H1 (cell line): ENCODE results near the gene KIAA1614. TPM values are rescaled to one million over a fixed set of nuclear protein-coding genes. Genes with fewer than 3 reads are reported as not detected.

Experiments
- CTCF ChIA-PET: fragments of 300-600 bp; sonication (Branson Sonifier 250); formaldehyde crosslinking; loops from one replicate; lab custom pipeline; 2021; ENCODE audit not compliant: partially characterized antibody; lab: Charles Lee
- POLR2A ChIA-PET: fragments of 300-600 bp; sonication (Branson Sonifier 250); formaldehyde crosslinking; loops from one replicate; lab custom pipeline; 2021; ENCODE audit warnings: inconsistent platforms; ENCODE audit not compliant: partially characterized antibody; lab: Charles Lee
- DNase-seq, 2 experiments: peaks; one replicate each; pipeline versions ENCODE4 v3.0.0 to v3.0.0-alpha.2; 2010 to 2022; ENCODE audit warnings: low spot score in 2 of 2, low read depth in 1 of 2, mixed read lengths in 1 of 2
- FAIRE-seq: peaks from 2 replicates; lab custom pipeline; 2011; peaks lifted over from hg19 to GRCh38; lab: Jason Lieb, UNC
- H2AFZ ChIP-seq: 2 replicates; pipeline ENCODE4 v1.8.1; 2012; ENCODE audit warnings: low read length, inconsistent platforms
- H2AK5ac ChIP-seq: 2 replicates; pipeline ENCODE4 v1.6.1; 2013; ENCODE audit warnings: low read depth, low read length
- H2BK120ac ChIP-seq: replicated peaks from 2 replicates; pipeline ENCODE3; 2013; ENCODE audit warnings: low read depth, low read length, inconsistent platforms
- H2BK12ac ChIP-seq: 2 replicates; pipeline ENCODE4 v1.6.1; 2013; ENCODE audit warnings: low read depth, low read length
- H2BK15ac ChIP-seq: 2 replicates; pipeline ENCODE4 v1.6.1; 2013; ENCODE audit warnings: low read length
- H2BK20ac ChIP-seq: 2 replicates; pipeline ENCODE4 v1.6.1; 2013; ENCODE audit warnings: low read length
- H2BK5ac ChIP-seq: 2 replicates; pipeline ENCODE4 v1.6.1; 2013; ENCODE audit warnings: low read depth, low read length
- H3K14ac ChIP-seq: 2 replicates; pipeline ENCODE4 v1.6.1; 2013; ENCODE audit warnings: inconsistent platforms; ENCODE audit not compliant: insufficient read length
- H3K18ac ChIP-seq: 2 replicates; pipeline ENCODE4 v1.6.1; 2013; ENCODE audit warnings: low read length; ENCODE audit errors: extremely low read depth
- H3K23ac ChIP-seq: 2 replicates; pipeline ENCODE4 v1.6.1; 2013; ENCODE audit warnings: inconsistent platforms; ENCODE audit not compliant: insufficient read length
- H3K23me2 ChIP-seq: 2 replicates; pipeline ENCODE4 v1.6.1; 2013; ENCODE audit warnings: low read depth, low read length
- H3K27ac ChIP-seq: 2 replicates; pipeline ENCODE4 v1.6.1; 2011; ENCODE audit warnings: low read depth, low read length, inconsistent platforms
- H3K27me3 ChIP-seq, 4 experiments: replicated peaks in 1 of 4; 1 replicate in 1 of 4; 2 replicates in 3 of 4; pipeline versions ENCODE4 v1.6.1 to v1.8.1; 2011 to 2013; ENCODE audit warnings: low read length in 3 of 4, mild to moderate bottlenecking in 3 of 4, inconsistent platforms in 2 of 4, mixed read lengths in 2 of 4, moderate library complexity in 1 of 4; ENCODE audit not compliant: control insufficient read depth in 3 of 4, insufficient read depth in 3 of 4; ENCODE audit errors: extremely low read depth in 1 of 4
- H3K36me3 ChIP-seq, 4 experiments: 2 replicates each; pipeline versions ENCODE4 v1.6.1 to v1.8.1; 2011 to 2013; ENCODE audit warnings: mild to moderate bottlenecking in 4 of 4, low read length in 3 of 4, moderate library complexity in 2 of 4, control low read depth in 1 of 4, inconsistent platforms in 1 of 4; ENCODE audit not compliant: insufficient read depth in 4 of 4, control insufficient read depth in 2 of 4
- H3K4ac ChIP-seq: replicated peaks from 2 replicates; pipeline ENCODE3; 2013; ENCODE audit warnings: low read length, low read depth, mixed read lengths, inconsistent platforms; ENCODE audit not compliant: insufficient read length
- H3K4me1 ChIP-seq, 4 experiments: replicated peaks in 1 of 4; 1 replicate in 1 of 4; 2 replicates in 3 of 4; pipeline versions ENCODE4 v1.6.1 to v1.8.1; 2011 to 2013; ENCODE audit warnings: low read length in 3 of 4, inconsistent platforms in 2 of 4, mixed read lengths in 1 of 4; ENCODE audit not compliant: insufficient read depth in 4 of 4, control insufficient read depth in 3 of 4
- H3K4me2 ChIP-seq, 2 experiments: 2 replicates each; pipeline versions ENCODE4 v1.6.1 to v1.8.1; 2011 to 2013; ENCODE audit warnings: low read depth in 2 of 2, low read length in 2 of 2, control low read depth in 1 of 2, inconsistent platforms in 1 of 2, mild to moderate bottlenecking in 1 of 2; ENCODE audit not compliant: insufficient read depth in 1 of 2
- H3K4me3 ChIP-seq, 4 experiments: fragments of 200-600, 300-600 bp in 1 of 4; sonication (generic), shearing (Covaris generic), sonication (Bioruptor Twin) in 1 of 4; 2 replicates each; pipeline versions ENCODE4 v1.5.1 to v1.8.1; 2011 to 2016; ENCODE audit warnings: low read length in 4 of 4, low read depth in 3 of 4, control low read depth in 2 of 4, inconsistent platforms in 2 of 4, mild to moderate bottlenecking in 2 of 4, mixed read lengths in 1 of 4, moderate library complexity in 1 of 4; ENCODE audit not compliant: insufficient read depth in 2 of 4; ENCODE audit errors: extremely low read depth in 1 of 4
- H3K56ac ChIP-seq: replicated peaks from 2 replicates; pipeline ENCODE3; 2013; ENCODE audit warnings: low read depth, mild to moderate bottlenecking, mixed read lengths, low read length, inconsistent platforms; ENCODE audit not compliant: insufficient read length
- H3K79me1 ChIP-seq: 2 replicates; pipeline ENCODE4 v1.6.1; 2013; ENCODE audit warnings: low read depth, low read length, control low read depth
- H3K79me2 ChIP-seq, 2 experiments: 2 replicates each; pipeline versions ENCODE4 v1.6.1 to v1.8.1; 2012 to 2013; ENCODE audit warnings: low read length in 2 of 2, mild to moderate bottlenecking in 2 of 2, inconsistent platforms in 1 of 2; ENCODE audit not compliant: insufficient read depth in 2 of 2, control insufficient read depth in 1 of 2
- H3K9ac ChIP-seq, 4 experiments: replicated peaks in 1 of 4; 1 replicate in 1 of 4; 2 replicates in 3 of 4; pipeline versions ENCODE4 v1.6.1 to v1.8.1; 2011 to 2013; ENCODE audit warnings: low read depth in 3 of 4, low read length in 3 of 4, control low read depth in 2 of 4, mild to moderate bottlenecking in 2 of 4, moderate library complexity in 2 of 4, inconsistent platforms in 1 of 4; ENCODE audit errors: extremely low read depth in 1 of 4
- H3K9me3 ChIP-seq, 2 experiments: 2 replicates each; pipeline versions ENCODE4 v1.6.1 to v1.8.1; 2012 to 2013; ENCODE audit warnings: mild to moderate bottlenecking in 2 of 2, moderate library complexity in 2 of 2, control low read depth in 1 of 2, inconsistent platforms in 1 of 2, low read depth in 1 of 2, low read length in 1 of 2, mixed read lengths in 1 of 2; ENCODE audit not compliant: insufficient read depth in 2 of 2
- H4K20me1 ChIP-seq, 2 experiments: replicated peaks in 1 of 2; 2 replicates each; pipeline versions ENCODE3 to v1.8.1; 2011 to 2013; ENCODE audit warnings: inconsistent platforms in 2 of 2, low read length in 2 of 2, mild to moderate bottlenecking in 1 of 2; ENCODE audit not compliant: insufficient read depth in 2 of 2, control insufficient read depth in 1 of 2
- H4K5ac ChIP-seq: 2 replicates; pipeline ENCODE4 v1.6.1; 2013; ENCODE audit warnings: low read length, low read depth, mixed read lengths, inconsistent platforms; ENCODE audit not compliant: insufficient read length
- H4K8ac ChIP-seq: 2 replicates; pipeline ENCODE4 v1.8.0; 2013; ENCODE audit warnings: mild to moderate bottlenecking, moderate library complexity, low read length, inconsistent platforms; ENCODE audit not compliant: insufficient read depth; ENCODE audit errors: extremely low read depth
- H4K91ac ChIP-seq: replicated peaks from 2 replicates; pipeline ENCODE3; 2013; ENCODE audit warnings: low read length, mixed read lengths, inconsistent platforms; ENCODE audit not compliant: insufficient read length
- ASH2L ChIP-seq: fragments of 200-600, 300-600 bp; sonication (generic); IDR thresholded peaks from one replicate; pipeline ENCODE4 v1.7.1; 2017; ENCODE audit warnings: low read length
- CEBPB ChIP-seq: IDR thresholded peaks from 2 replicates; pipeline ENCODE4 v1.6.1; 2012; ENCODE audit warnings: low read depth, low read length
- EP300 ChIP-seq, 2 experiments: IDR thresholded peaks; 1 replicate in 1 of 2; 2 replicates in 1 of 2; pipeline ENCODE4 v1.6.1; 2011 to 2012; ENCODE audit warnings: low read depth in 2 of 2, low read length in 2 of 2, mild to moderate bottlenecking in 2 of 2, borderline replicate concordance in 1 of 2, inconsistent platforms in 1 of 2, moderate library complexity in 1 of 2
- MAFK ChIP-seq: IDR thresholded peaks from 2 replicates; pipeline ENCODE4 v1.6.1; 2012; ENCODE audit warnings: low read depth, mild to moderate bottlenecking, improper control_type of control experiment, low read length
- POLR2A ChIP-seq, 2 experiments: IDR thresholded peaks; 1 replicate in 1 of 2; 2 replicates in 1 of 2; pipeline ENCODE4 v1.6.1; 2011; ENCODE audit warnings: low read depth in 2 of 2, low read length in 2 of 2, mild to moderate bottlenecking in 2 of 2; ENCODE audit errors: control extremely low read depth in 1 of 2
- POU5F1 ChIP-seq: IDR thresholded peaks from 2 replicates; pipeline ENCODE4 v1.6.1; 2011; ENCODE audit warnings: low read depth, mild to moderate bottlenecking, low read length, moderate library complexity
- SIN3A ChIP-seq, 2 experiments: IDR thresholded peaks in 1 of 2; conservative IDR thresholded peaks in 1 of 2; 2 replicates each; pipeline ENCODE4 v1.6.1; 2011 to 2012; ENCODE audit warnings: low read length in 2 of 2, improper control_type of control experiment in 1 of 2, low read depth in 1 of 2, mild to moderate bottlenecking in 1 of 2
- SP2 ChIP-seq: IDR thresholded peaks from 2 replicates; pipeline ENCODE4 v1.6.1; 2012; ENCODE audit warnings: mild to moderate bottlenecking, low read length, inconsistent platforms
- SP4 ChIP-seq: IDR thresholded peaks from 2 replicates; pipeline ENCODE4 v1.6.1; 2012; ENCODE audit warnings: low read length, inconsistent platforms
- SUZ12 ChIP-seq: fragments of 200-600 bp; sonication (generic); IDR thresholded peaks from 2 replicates; pipeline ENCODE4 v1.6.1; 2012; ENCODE audit warnings: mild to moderate bottlenecking, inconsistent platforms, low read length, moderate library complexity, mixed read lengths
- TAF7 ChIP-seq: optimal IDR thresholded peaks from 2 replicates; pipeline ENCODE3; 2011; ENCODE audit warnings: low read depth, mild to moderate bottlenecking, inconsistent platforms, low read length, moderate library complexity, borderline replicate concordance
- TBP ChIP-seq: IDR thresholded peaks from 2 replicates; pipeline ENCODE4 v1.6.1; 2011; ENCODE audit warnings: low read depth, low read length, improper control_type of control experiment
- TEAD4 ChIP-seq: IDR thresholded peaks from 2 replicates; pipeline ENCODE4 v1.6.1; 2012; ENCODE audit warnings: low read depth, low read length, inconsistent platforms, mixed read lengths
- ZNF274 ChIP-seq: IDR thresholded peaks from 2 replicates; pipeline ENCODE4 v1.7.0; 2012; ENCODE audit warnings: low read length, borderline replicate concordance; ENCODE audit errors: extremely low read depth
- WGBS, 2 experiments: shearing (Covaris generic) in 1 of 2; methylation state at CpG; one replicate each; pipeline versions ENCODE4 v1.1.6 to v1.1.7; 2013 to 2015; ENCODE audit warnings: low lambda C conversion rate in 2 of 2, mixed read lengths in 2 of 2, inconsistent platforms in 1 of 2, low coverage in 1 of 2, missing lambda C conversion rate in 1 of 2; ENCODE audit not compliant: insufficient replicate concordance in 2 of 2, insufficient coverage in 1 of 2, insufficient read length in 1 of 2; ENCODE audit errors: extremely low coverage in 1 of 2, missing lambda C conversion rate in 1 of 2; 5-methylcytosine and 5-hydroxymethylcytosine counted together
- polyA plus RNA-seq, 7 experiments: library from polyadenylated mRNA; depleted of rRNA in 3 of 7; stranded (reverse) in 5 of 7; unstranded in 2 of 7; fragments of >200 nt in 5 of 7; fragments of 200-250 nt in 2 of 7; gene quantifications; 1 replicate in 5 of 7; 2 replicates in 1 of 7; 4 replicates in 1 of 7; pipeline versions ENCODE4 v1.2.1 to v1.2.3, GENCODE V29; 2011 to 2013; ENCODE audit warnings: missing spikeins in 2 of 7, mixed read lengths in 2 of 7
- total RNA-seq: library from RNA; stranded (reverse); fragmentation: NEBNext Ultra II Directional; extraction: Animal tissue kit (Norgen Biotek cat#: 25700); gene quantifications from 2 replicates; pipeline ENCODE4 v1.2.1, GENCODE V29; 2021
- TF ChIP-seq, protein P1 (sequence below): IDR thresholded peaks from 2 replicates; pipeline ENCODE4 v1.6.1; 2011; ENCODE audit warnings: low read depth, mild to moderate bottlenecking, low read length; ENCODE audit not compliant: insufficient read depth

The KIAA1614 gene
- total and polyA plus RNA-seq, 2 of the 8 experiments (the other 6 are each of a cell fraction or from before 2014, with no cell fraction given) = 1.3 to 3.1 TPM

GRCh38 chr1:180892272-180892671 lies 20.4 kb upstream of the KIAA1614 start:
- H3K4me3 ChIP-seq = no peak overlapping the region
- no peak overlapping the region for H3K18ac ChIP-seq
- H3K79me1 ChIP-seq = no peaks in the 10 kb centered on the region
- H3K27ac ChIP-seq = no peak overlapping the region
- H4K91ac ChIP-seq = no peak overlapping the region
- no peak overlapping the region for H2BK12ac ChIP-seq
- H3K79me2 ChIP-seq = no peaks in the 10 kb centered on the region
- H2BK15ac ChIP-seq = no peak overlapping the region
- H2AK5ac ChIP-seq = no peak overlapping the region
- 88% methylated on average over 5 of the region's 5 CpGs; no CpG with 5 or more reads in 1 of the 2 experiments for WGBS, 2 experiments
- no peaks in the 10 kb centered on the region for H4K20me1 ChIP-seq
- no peak overlapping the region for H2BK120ac ChIP-seq
- POLR2A ChIA-PET = interaction anchor here (1.0 kb wide), 1 partner anchor 9 kb away, joined by 3 read pairs; no protein-coding TSS in a partner anchor
- no peak overlapping the region for H4K8ac ChIP-seq
- no peak overlapping the region for H3K56ac ChIP-seq
- no peak overlapping the region for H3K23ac ChIP-seq
- H2BK5ac ChIP-seq = no peak overlapping the region
- H3K27me3 ChIP-seq = no peaks in the 10 kb centered on the region
- peak in 1 of 2 experiments; percentile 26 for DNase-seq
- H3K4me1 ChIP-seq = no peaks in the 10 kb centered on the region
- no peak overlapping the region for H3K9ac ChIP-seq
- no peak overlapping the region for H2BK20ac ChIP-seq
- no peaks in the 10 kb centered on the region for H3K23me2 ChIP-seq
- H3K36me3 ChIP-seq = no peaks in the 10 kb centered on the region
- CTCF ChIA-PET = interaction anchor here (1.0 to 2.5 kb wide), 2 partner anchors 10 kb away, joined by 4 to 8 read pairs; no protein-coding TSS in a partner anchor
- FAIRE-seq = no peak
- H3K4me2 ChIP-seq = no peak overlapping the region
- no peak overlapping the region for H3K4ac ChIP-seq
- H3K9me3 ChIP-seq = no peaks in the 10 kb centered on the region
- H3K14ac ChIP-seq = no peak overlapping the region
- no peak overlapping the region for H2AFZ ChIP-seq
- no peak overlapping the region for H4K5ac ChIP-seq
- no peak for TF ChIP-seq CEBPB
- TF ChIP-seq ASH2L = no peak
- TF ChIP-seq SP4 = no peak
- TF ChIP-seq EP300 (IDR thresholded peaks at IDR 0.05; ENCODE audit: borderline replicate concordance in 1 of 2, low read depth in 2 of 2, low read length in 2 of 2) = no peak
- TF ChIP-seq POLR2A (IDR thresholded peaks at IDR 0.05; ENCODE audit: control extremely low read depth in 1 of 2, low read depth in 2 of 2, low read length in 2 of 2) = no peak
- no peak for TF ChIP-seq SP2
- TF ChIP-seq TBP = no peak
- TF ChIP-seq POU5F1 = no peak
- no peak for TF ChIP-seq MAFK
- TF ChIP-seq SUZ12 = no peak
- TF ChIP-seq, protein P1, sequence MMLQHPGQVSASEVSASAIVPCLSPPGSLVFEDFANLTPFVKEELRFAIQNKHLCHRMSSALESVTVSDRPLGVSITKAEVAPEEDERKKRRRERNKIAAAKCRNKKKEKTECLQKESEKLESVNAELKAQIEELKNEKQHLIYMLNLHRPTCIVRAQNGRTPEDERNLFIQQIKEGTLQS = no peak
- no peak for TF ChIP-seq TEAD4
- no peak for TF ChIP-seq ZNF274
- TF ChIP-seq TAF7 = no peak
- no peak for TF ChIP-seq SIN3A (conservative IDR thresholded peaks at IDR 0.05 in 1 of 2, IDR thresholded peaks at IDR 0.05 in 1 of 2; ENCODE audit: low read depth in 1 of 2, low read length in 2 of 2)
